Liver (tissue), 9 donors: ENCODE results near the gene NACAD. TPM values are rescaled to one million over a fixed set of nuclear protein-coding genes. Genes with fewer than 3 reads are reported as not detected.

Experiments used
- DNase-seq: peaks from one replicate; pipeline ENCODE4 v3.0.0-alpha.2; 2017; ENCODE audit warnings: low spot score
- H3K27ac ChIP-seq, 2 donors: one replicate each; pipeline ENCODE4 v1.7.0; 2013; ENCODE audit warnings: inconsistent platforms in 2 of 2, low read length in 2 of 2, control low read depth in 1 of 2, low read depth in 1 of 2, mild to moderate bottlenecking in 1 of 2
- H3K27me3 ChIP-seq, 4 donors: one replicate each; pipeline versions ENCODE4 v1.6.1 to v1.7.0; 2013; ENCODE audit warnings: low read length in 3 of 4, inconsistent platforms in 1 of 4, mild to moderate bottlenecking in 1 of 4, moderate library complexity in 1 of 4; ENCODE audit not compliant: control insufficient read depth in 4 of 4, insufficient read depth in 4 of 4
- H3K36me3 ChIP-seq, 4 donors: one replicate each; pipeline versions ENCODE4 v1.6.1 to v1.7.0; 2013; ENCODE audit warnings: low read length in 3 of 4, mild to moderate bottlenecking in 3 of 4, low read depth in 1 of 4, moderate library complexity in 1 of 4; ENCODE audit not compliant: control insufficient read depth in 4 of 4, insufficient read depth in 3 of 4
- H3K4me1 ChIP-seq, 4 donors: one replicate each; pipeline versions ENCODE4 v1.6.1 to v1.7.0; 2013; ENCODE audit warnings: low read length in 3 of 4, mild to moderate bottlenecking in 3 of 4, moderate library complexity in 1 of 4; ENCODE audit not compliant: control insufficient read depth in 4 of 4, insufficient read depth in 4 of 4
- H3K4me3 ChIP-seq, 3 donors: one replicate each; pipeline versions ENCODE4 v1.6.1 to v1.7.0; 2013; ENCODE audit warnings: low read length in 3 of 3, control low read depth in 1 of 3, low read depth in 1 of 3, mild to moderate bottlenecking in 1 of 3
- H3K9ac ChIP-seq, 2 donors: one replicate each; pipeline ENCODE4 v1.7.0; 2013; ENCODE audit warnings: low read length in 2 of 2, mild to moderate bottlenecking in 2 of 2, moderate library complexity in 2 of 2, control low read depth in 1 of 2, low read depth in 1 of 2
- H3K9me3 ChIP-seq, 4 donors: one replicate each; pipeline versions ENCODE4 v1.6.1 to v1.7.0; 2013; ENCODE audit warnings: low read length in 3 of 4; ENCODE audit not compliant: control insufficient read depth in 4 of 4
- EGR1 ChIP-seq, 2 donors: IDR thresholded peaks; 2 replicates each; pipeline ENCODE4 v1.6.1; 2016 to 2018; ENCODE audit warnings: antibody characterized with exemption in 2 of 2, low read depth in 2 of 2
- FOXA1 ChIP-seq: IDR thresholded peaks from 2 replicates; pipeline ENCODE4 v1.6.1; 2016; ENCODE audit warnings: antibody characterized with exemption
- FOXA2 ChIP-seq: IDR thresholded peaks from 2 replicates; pipeline ENCODE4 v1.6.1; 2016; ENCODE audit warnings: antibody characterized with exemption
- GABPA ChIP-seq, 2 donors: IDR thresholded peaks in 1 of 2; conservative IDR thresholded peaks in 1 of 2; 2 replicates each; pipeline ENCODE4 v1.6.1; 2016; ENCODE audit warnings: antibody characterized with exemption in 2 of 2, mild to moderate bottlenecking in 1 of 2, moderate library complexity in 1 of 2
- HNF4A ChIP-seq, 2 donors: conservative IDR thresholded peaks; 2 replicates each; pipeline ENCODE4 v1.6.1; 2016; ENCODE audit warnings: antibody characterized with exemption in 2 of 2, mild to moderate bottlenecking in 2 of 2
- HNF4G ChIP-seq: IDR thresholded peaks from 2 replicates; pipeline ENCODE4 v1.6.1; 2016; ENCODE audit warnings: antibody characterized with exemption
- JUND ChIP-seq, 2 donors: IDR thresholded peaks; 2 replicates each; pipeline ENCODE4 v1.6.1; 2016; ENCODE audit warnings: antibody characterized with exemption in 2 of 2
- NR2F2 ChIP-seq: IDR thresholded peaks from 2 replicates; pipeline ENCODE4 v1.6.1; 2016; ENCODE audit warnings: antibody characterized with exemption
- RAD21 ChIP-seq, 2 donors: IDR thresholded peaks; 2 replicates each; pipeline ENCODE4 v1.6.1; 2016; ENCODE audit warnings: antibody characterized with exemption in 2 of 2, mild to moderate bottlenecking in 2 of 2
- RXRA ChIP-seq, 2 donors: IDR thresholded peaks; 2 replicates each; pipeline ENCODE4 v1.6.1; 2017 to 2018; ENCODE audit warnings: antibody characterized with exemption in 2 of 2, mild to moderate bottlenecking in 1 of 2
- SP1 ChIP-seq: IDR thresholded peaks from 2 replicates; pipeline ENCODE4 v1.6.1; 2018; ENCODE audit warnings: antibody characterized with exemption, mild to moderate bottlenecking
- TAF1 ChIP-seq: conservative IDR thresholded peaks from 2 replicates; pipeline ENCODE4 v1.6.1; 2016; ENCODE audit warnings: antibody characterized with exemption, mild to moderate bottlenecking
- YY1 ChIP-seq: IDR thresholded peaks from 2 replicates; pipeline ENCODE4 v1.6.1; 2016; ENCODE audit warnings: antibody characterized with exemption, mild to moderate bottlenecking
- WGBS: extraction: QIAGEN DNeasy Blood & Tissue Kit; methylation state at CpG from one replicate; pipeline ENCODE4 v1.1.7; 2013; 5-methylcytosine and 5-hydroxymethylcytosine counted together
- polyA plus RNA-seq, 2 donors: library from polyadenylated mRNA; stranded (reverse) in 1 of 2; unstranded in 1 of 2; fragments of 200-250 nt in 1 of 2; fragments of >200 nt in 1 of 2; fragmentation: Nextera tagmentation in 1 of 2; extraction: Ambion mirVana in 1 of 2; gene quantifications; one replicate each; pipeline versions ENCODE4 v1.2.1 to v1.2.3, GENCODE V29; 2013 to 2015
- total RNA-seq, 2 donors: library from RNA; depleted of rRNA; stranded (reverse); fragments of >200 nt; gene quantifications; one replicate each; pipeline ENCODE4 v1.2.3, GENCODE V29; 2014
- TF ChIP-seq, protein P1 (sequence below): IDR thresholded peaks from 2 replicates; pipeline ENCODE4 v1.6.1; 2016; ENCODE audit warnings: antibody characterized with exemption
- TF ChIP-seq, protein P2 (sequence below): IDR thresholded peaks from 2 replicates; pipeline ENCODE4 v1.6.1; 2016; ENCODE audit warnings: antibody characterized with exemption
- TF ChIP-seq, protein P3 (sequence below): IDR thresholded peaks from 2 replicates; pipeline ENCODE4 v1.6.1; 2016; ENCODE audit warnings: antibody characterized with exemption
- TF ChIP-seq, protein P4 (sequence below): IDR thresholded peaks from 2 replicates; pipeline ENCODE4 v1.6.1; 2016; ENCODE audit warnings: antibody characterized with exemption, mild to moderate bottlenecking
- TF ChIP-seq, protein P5 (sequence below): fragments of 150-350 bp; IDR thresholded peaks from 2 replicates; pipeline ENCODE4 v1.5.1; 2017; ENCODE audit warnings: improper control_type of control experiment, low read depth, low read length; ENCODE audit not compliant: missing input control
- donor health status: healthy.
- donor health status: healthy.
- donor health status: healthy.
- donor health status: healthy.
- donor health status: healthy.

NACAD gene
- total and polyA plus RNA-seq, 4 donors, result 0.03 to 0.14 (median 0.09) TPM

DNA sequence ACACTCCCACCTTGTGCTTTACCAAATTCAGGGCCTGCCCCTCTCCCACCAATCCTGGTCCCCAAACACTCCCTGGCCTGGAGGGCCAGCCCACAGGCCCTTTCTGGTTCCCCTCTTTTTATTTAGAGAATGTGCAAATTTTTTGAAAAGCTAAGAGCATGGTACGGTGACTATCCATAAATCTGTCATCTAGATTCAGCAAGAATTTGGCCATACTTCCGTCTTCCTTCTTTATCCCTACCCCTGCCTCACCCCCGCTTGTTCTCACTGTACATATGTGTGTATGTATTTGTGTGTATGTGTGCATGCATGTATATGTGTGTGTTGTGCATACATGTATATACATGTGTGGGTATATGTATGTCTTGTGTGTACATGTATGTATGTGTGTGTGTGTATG, 30.8 kb upstream of the NACAD start:
- H3K36me3 ChIP-seq, result no peaks in the 10 kb centered on the region
- no peaks in the 10 kb centered on the region for H3K9me3 ChIP-seq
- TF ChIP-seq, protein P1, sequence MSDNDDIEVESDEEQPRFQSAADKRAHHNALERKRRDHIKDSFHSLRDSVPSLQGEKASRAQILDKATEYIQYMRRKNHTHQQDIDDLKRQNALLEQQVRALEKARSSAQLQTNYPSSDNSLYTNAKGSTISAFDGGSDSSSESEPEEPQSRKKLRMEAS, result no peak
- TF ChIP-seq NR2F2 (no peak), GABPA (IDR thresholded peaks at IDR 0.05 in 1 of 2, conservative IDR thresholded peaks at IDR 0.05 in 1 of 2) (no peak), EGR1 (IDR thresholded peaks at IDR 0.05; ENCODE audit: low read depth in 2 of 2) (no peak), RAD21 (IDR thresholded peaks at IDR 0.05) (no peak), SP1 (no peak), HNF4G (no peak), TAF1 (no peak), FOXA1 (no peak), YY1 (no peak), JUND (IDR thresholded peaks at IDR 0.05) (no peak)
- TF ChIP-seq, protein P2, sequence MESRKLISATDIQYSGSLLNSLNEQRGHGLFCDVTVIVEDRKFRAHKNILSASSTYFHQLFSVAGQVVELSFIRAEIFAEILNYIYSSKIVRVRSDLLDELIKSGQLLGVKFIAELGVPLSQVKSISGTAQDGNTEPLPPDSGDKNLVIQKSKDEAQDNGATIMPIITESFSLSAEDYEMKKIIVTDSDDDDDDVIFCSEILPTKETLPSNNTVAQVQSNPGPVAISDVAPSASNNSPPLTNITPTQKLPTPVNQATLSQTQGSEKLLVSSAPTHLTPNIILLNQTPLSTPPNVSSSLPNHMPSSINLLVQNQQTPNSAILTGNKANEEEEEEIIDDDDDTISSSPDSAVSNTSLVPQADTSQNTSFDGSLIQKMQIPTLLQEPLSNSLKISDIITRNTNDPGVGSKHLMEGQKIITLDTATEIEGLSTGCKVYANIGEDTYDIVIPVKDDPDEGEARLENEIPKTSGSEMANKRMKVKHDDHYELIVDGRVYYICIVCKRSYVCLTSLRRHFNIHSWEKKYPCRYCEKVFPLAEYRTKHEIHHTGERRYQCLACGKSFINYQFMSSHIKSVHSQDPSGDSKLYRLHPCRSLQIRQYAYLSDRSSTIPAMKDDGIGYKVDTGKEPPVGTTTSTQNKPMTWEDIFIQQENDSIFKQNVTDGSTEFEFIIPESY, result no peak
- TF ChIP-seq, protein P3, sequence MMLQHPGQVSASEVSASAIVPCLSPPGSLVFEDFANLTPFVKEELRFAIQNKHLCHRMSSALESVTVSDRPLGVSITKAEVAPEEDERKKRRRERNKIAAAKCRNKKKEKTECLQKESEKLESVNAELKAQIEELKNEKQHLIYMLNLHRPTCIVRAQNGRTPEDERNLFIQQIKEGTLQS, result no peak
- no peaks in the 10 kb centered on the region for H3K27me3 ChIP-seq
- 97% methylated on average over 3 of the region's 3 CpGs for WGBS
- H3K27ac ChIP-seq, result no peak overlapping the region
- H3K9ac ChIP-seq, result no peak overlapping the region
- DNase-seq, result no peak
- no peaks in the 10 kb centered on the region for H3K4me1 ChIP-seq
- no peak overlapping the region for H3K4me3 ChIP-seq

DNA sequence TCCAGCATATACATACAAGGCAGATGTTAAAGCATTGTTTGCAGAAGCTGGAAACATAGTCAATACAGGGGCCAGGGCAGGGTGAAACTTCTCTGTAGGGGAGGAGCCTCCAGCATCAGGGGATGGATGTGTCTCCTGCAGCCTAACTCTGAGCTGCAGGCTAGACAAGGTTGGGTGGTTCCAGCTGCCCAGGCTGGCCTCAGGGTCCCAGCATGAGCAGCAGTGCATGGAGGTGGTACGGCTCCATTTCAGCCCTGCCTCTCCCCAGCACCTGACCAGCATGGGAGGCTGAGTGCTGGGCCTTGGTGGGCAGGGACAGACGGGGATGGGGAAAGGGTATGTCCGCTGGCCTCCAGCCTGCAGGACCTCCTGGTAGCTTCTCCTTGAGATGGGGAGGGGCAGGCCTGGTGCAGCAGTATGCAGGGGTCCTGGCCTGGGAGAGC, 30.1 kb upstream of the NACAD start:
- Histone ChIP-seq H3K27me3 (no peaks in the 10 kb centered on the region), H3K36me3 (no peaks in the 10 kb centered on the region), H3K4me1 (no peaks in the 10 kb centered on the region), H3K27ac (no peak overlapping the region), H3K9ac (no peak overlapping the region), H3K4me3 (no peak overlapping the region), H3K9me3 (no peaks in the 10 kb centered on the region)
- 94% methylated on average over 3 of the region's 3 CpGs for WGBS
- TF ChIP-seq, protein P2, result no peak
- TF ChIP-seq, protein P3, result no peak
- TF ChIP-seq HNF4G (no peak), YY1 (no peak), FOXA2 (no peak), EGR1 (IDR thresholded peaks at IDR 0.05; ENCODE audit: low read depth in 2 of 2) (no peak), FOXA1 (no peak), HNF4A (conservative IDR thresholded peaks at IDR 0.05) (no peak), TAF1 (no peak), NR2F2 (no peak), SP1 (no peak), RAD21 (IDR thresholded peaks at IDR 0.05) (no peak), JUND (IDR thresholded peaks at IDR 0.05) (no peak), GABPA (IDR thresholded peaks at IDR 0.05 in 1 of 2, conservative IDR thresholded peaks at IDR 0.05 in 1 of 2) (no peak), RXRA (IDR thresholded peaks at IDR 0.05) (no peak)
- TF ChIP-seq, protein P4, sequence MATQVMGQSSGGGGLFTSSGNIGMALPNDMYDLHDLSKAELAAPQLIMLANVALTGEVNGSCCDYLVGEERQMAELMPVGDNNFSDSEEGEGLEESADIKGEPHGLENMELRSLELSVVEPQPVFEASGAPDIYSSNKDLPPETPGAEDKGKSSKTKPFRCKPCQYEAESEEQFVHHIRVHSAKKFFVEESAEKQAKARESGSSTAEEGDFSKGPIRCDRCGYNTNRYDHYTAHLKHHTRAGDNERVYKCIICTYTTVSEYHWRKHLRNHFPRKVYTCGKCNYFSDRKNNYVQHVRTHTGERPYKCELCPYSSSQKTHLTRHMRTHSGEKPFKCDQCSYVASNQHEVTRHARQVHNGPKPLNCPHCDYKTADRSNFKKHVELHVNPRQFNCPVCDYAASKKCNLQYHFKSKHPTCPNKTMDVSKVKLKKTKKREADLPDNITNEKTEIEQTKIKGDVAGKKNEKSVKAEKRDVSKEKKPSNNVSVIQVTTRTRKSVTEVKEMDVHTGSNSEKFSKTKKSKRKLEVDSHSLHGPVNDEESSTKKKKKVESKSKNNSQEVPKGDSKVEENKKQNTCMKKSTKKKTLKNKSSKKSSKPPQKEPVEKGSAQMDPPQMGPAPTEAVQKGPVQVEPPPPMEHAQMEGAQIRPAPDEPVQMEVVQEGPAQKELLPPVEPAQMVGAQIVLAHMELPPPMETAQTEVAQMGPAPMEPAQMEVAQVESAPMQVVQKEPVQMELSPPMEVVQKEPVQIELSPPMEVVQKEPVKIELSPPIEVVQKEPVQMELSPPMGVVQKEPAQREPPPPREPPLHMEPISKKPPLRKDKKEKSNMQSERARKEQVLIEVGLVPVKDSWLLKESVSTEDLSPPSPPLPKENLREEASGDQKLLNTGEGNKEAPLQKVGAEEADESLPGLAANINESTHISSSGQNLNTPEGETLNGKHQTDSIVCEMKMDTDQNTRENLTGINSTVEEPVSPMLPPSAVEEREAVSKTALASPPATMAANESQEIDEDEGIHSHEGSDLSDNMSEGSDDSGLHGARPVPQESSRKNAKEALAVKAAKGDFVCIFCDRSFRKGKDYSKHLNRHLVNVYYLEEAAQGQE, result no peak
- TF ChIP-seq, protein P1, result no peak
- TF ChIP-seq, protein P5, sequence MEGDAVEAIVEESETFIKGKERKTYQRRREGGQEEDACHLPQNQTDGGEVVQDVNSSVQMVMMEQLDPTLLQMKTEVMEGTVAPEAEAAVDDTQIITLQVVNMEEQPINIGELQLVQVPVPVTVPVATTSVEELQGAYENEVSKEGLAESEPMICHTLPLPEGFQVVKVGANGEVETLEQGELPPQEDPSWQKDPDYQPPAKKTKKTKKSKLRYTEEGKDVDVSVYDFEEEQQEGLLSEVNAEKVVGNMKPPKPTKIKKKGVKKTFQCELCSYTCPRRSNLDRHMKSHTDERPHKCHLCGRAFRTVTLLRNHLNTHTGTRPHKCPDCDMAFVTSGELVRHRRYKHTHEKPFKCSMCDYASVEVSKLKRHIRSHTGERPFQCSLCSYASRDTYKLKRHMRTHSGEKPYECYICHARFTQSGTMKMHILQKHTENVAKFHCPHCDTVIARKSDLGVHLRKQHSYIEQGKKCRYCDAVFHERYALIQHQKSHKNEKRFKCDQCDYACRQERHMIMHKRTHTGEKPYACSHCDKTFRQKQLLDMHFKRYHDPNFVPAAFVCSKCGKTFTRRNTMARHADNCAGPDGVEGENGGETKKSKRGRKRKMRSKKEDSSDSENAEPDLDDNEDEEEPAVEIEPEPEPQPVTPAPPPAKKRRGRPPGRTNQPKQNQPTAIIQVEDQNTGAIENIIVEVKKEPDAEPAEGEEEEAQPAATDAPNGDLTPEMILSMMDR, result no peak
- no peak for DNase-seq
